ENCODE data around the gene H1-8.

Gene H1-8

DNA sequence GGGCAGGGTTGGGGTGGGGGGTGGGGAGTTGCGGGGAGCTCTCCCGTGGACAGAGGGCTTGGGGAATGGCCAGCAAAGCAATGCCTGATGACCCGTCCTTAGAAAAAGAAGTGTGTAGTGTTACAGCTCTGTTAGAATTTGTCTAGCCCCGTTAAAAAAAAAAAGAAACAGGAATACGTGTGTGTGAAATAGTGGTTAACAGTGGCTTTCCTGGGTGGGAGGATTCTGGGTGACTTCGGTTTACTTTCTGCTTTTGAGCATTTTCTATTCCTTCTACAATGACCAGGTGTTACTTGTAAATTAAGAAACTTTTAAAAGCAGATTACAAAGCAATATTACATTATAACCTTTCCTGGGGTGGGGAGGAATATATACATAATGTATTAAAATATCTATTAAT is 25.0 kb downstream of the H1-8 start:
- no peaks in the 10 kb centered on the region for H4K20me1 ChIP-seq (ENCODE audit: low read depth, low read length)
- no peaks in the 10 kb centered on the region for H3F3A ChIP-seq (ENCODE audit: insufficient read depth)
- H3K27me3 ChIP-seq (ENCODE audit: low read length), result no peaks in the 10 kb centered on the region
- no peak overlapping the region for H2AFZ ChIP-seq (ENCODE audit: low read depth, low read length, severe bottlenecking)
- H3K79me2 ChIP-seq (ENCODE audit: insufficient read depth, low read length), result no peaks in the 10 kb centered on the region
- no peak overlapping the region for H3K9ac ChIP-seq (ENCODE audit: low read length)
- H3K4me2 ChIP-seq (ENCODE audit: low read depth, low read length, poor library complexity, severe bottlenecking), result no peak overlapping the region
- no peak overlapping the region for H3K4me3 ChIP-seq (ENCODE audit: insufficient read depth, low read length, poor library complexity, severe bottlenecking)
- no peak overlapping the region for H3K27ac ChIP-seq (ENCODE audit: low read depth, low read length)
- H3K9me2 ChIP-seq (replicated peaks; ENCODE audit: insufficient read depth, low read length), result no peaks in the 10 kb centered on the region
- no peaks in the 10 kb centered on the region for H3K9me3 ChIP-seq (ENCODE audit: insufficient read depth, low read length)
- TF ChIP-seq, protein P1, sequence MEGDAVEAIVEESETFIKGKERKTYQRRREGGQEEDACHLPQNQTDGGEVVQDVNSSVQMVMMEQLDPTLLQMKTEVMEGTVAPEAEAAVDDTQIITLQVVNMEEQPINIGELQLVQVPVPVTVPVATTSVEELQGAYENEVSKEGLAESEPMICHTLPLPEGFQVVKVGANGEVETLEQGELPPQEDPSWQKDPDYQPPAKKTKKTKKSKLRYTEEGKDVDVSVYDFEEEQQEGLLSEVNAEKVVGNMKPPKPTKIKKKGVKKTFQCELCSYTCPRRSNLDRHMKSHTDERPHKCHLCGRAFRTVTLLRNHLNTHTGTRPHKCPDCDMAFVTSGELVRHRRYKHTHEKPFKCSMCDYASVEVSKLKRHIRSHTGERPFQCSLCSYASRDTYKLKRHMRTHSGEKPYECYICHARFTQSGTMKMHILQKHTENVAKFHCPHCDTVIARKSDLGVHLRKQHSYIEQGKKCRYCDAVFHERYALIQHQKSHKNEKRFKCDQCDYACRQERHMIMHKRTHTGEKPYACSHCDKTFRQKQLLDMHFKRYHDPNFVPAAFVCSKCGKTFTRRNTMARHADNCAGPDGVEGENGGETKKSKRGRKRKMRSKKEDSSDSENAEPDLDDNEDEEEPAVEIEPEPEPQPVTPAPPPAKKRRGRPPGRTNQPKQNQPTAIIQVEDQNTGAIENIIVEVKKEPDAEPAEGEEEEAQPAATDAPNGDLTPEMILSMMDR (IDR thresholded peaks at IDR 0.05; ENCODE audit: insufficient read depth, low read length, poor library complexity, severe bottlenecking), result no peak
- TF ChIP-seq EZH2phosphoT487 (conservative IDR thresholded peaks at IDR 0.05; ENCODE audit: low read length), result no peak
- no peaks in the 10 kb centered on the region for H3K36me3 ChIP-seq (ENCODE audit: low read length)

DNA sequence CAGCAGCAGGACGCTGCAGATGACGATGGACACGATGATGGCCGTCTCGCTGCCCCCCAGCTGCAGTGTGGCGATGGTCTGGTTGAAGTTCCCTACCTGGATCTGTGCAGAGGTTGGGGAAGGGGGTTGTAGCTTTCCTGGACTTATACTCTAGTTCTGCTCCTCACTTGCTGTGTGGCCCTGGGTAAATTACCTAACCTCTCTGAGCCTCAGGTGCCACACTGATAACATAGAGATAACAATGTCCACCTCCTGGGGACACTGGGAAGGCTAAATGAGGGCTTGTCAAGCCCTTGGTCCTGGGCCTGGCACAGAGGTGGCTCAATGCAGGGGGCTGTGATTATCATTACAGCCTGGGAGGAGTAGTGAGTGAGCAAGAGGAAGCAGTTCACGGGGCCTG is 26.9 kb downstream of the H1-8 start:
- H3K36me3 ChIP-seq (ENCODE audit: low read length), result no peaks in the 10 kb centered on the region
- H3K9me2 ChIP-seq (replicated peaks; ENCODE audit: insufficient read depth, low read length), result no peaks in the 10 kb centered on the region
- H3K79me2 ChIP-seq (ENCODE audit: insufficient read depth, low read length), result no peaks in the 10 kb centered on the region
- no peaks in the 10 kb centered on the region for H3K27me3 ChIP-seq (ENCODE audit: low read length)
- H2AFZ ChIP-seq (ENCODE audit: low read depth, low read length, severe bottlenecking), result no peak overlapping the region
- no peak for TF ChIP-seq EZH2phosphoT487 (conservative IDR thresholded peaks at IDR 0.05; ENCODE audit: low read length)
- H3K27ac ChIP-seq (ENCODE audit: low read depth, low read length), result no peak overlapping the region
- H3K9me3 ChIP-seq (ENCODE audit: insufficient read depth, low read length), result no peaks in the 10 kb centered on the region
- H3K4me2 ChIP-seq (ENCODE audit: low read depth, low read length, poor library complexity, severe bottlenecking), result no peak overlapping the region
- no peaks in the 10 kb centered on the region for H4K20me1 ChIP-seq (ENCODE audit: low read depth, low read length)
- H3K9ac ChIP-seq (ENCODE audit: low read length), result no peak overlapping the region
- no peaks in the 10 kb centered on the region for H3F3A ChIP-seq (ENCODE audit: insufficient read depth)
- no peak overlapping the region for H3K4me3 ChIP-seq (ENCODE audit: insufficient read depth, low read length, poor library complexity, severe bottlenecking)

DNA sequence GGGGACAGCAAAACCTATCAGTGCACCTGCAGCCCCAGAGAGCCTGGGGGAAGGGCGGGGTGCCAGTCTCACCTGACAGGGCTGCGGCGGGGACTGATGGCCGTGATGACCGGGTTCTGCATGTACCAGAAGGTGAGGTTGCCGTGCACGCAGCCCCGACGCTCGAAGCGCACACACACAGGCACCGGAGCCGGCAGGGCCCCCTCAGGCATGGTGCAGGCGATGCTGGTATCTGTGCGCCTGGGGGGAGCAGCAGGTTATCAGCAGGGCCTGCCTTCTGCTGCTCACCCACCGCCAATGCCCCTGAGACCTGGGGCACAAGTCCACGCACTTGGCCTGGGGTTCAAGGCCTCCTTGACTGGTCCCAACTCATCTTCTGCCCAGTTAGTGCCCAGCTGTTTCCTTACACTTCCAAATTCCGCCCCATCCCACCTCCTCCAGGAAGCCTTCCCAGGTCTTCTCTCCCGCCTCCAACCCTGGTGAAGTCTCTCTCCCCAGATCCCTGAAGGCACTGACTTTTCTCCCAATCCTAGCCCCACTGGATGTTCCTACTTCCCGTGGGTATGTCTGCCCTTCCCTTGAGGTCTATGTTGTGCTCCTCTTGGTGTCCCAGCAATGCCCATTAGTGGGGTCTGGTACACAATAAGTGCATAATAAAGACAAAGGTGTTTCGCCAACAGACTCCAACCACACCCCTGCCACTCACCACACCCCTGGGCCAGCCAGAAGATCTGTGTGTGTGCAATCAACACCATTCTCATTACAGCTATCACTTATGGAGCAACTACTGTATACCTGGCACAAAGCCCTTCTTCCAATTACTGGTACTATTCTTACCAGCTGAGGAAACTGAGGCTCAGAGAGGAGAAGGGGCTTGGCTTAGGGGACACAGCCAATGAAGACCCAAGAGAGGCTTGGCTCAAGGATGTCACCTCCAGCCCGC is 28.9 kb downstream of the H1-8 start:
- Histone ChIP-seq H3F3A (ENCODE audit: insufficient read depth) (no peaks in the 10 kb centered on the region), H3K9me2 (replicated peaks; ENCODE audit: insufficient read depth, low read length) (no peaks in the 10 kb centered on the region), H3K4me2 (ENCODE audit: low read depth, low read length, poor library complexity, severe bottlenecking) (no peak overlapping the region), H3K79me2 (ENCODE audit: insufficient read depth, low read length) (no peaks in the 10 kb centered on the region), H3K27ac (ENCODE audit: low read depth, low read length) (no peak overlapping the region), H3K27me3 (ENCODE audit: low read length) (no peaks in the 10 kb centered on the region), H2AFZ (ENCODE audit: low read depth, low read length, severe bottlenecking) (no peak overlapping the region), H3K4me3 (ENCODE audit: insufficient read depth, low read length, poor library complexity, severe bottlenecking) (no peak overlapping the region), H3K9me3 (ENCODE audit: insufficient read depth, low read length) (no peaks in the 10 kb centered on the region), H3K9ac (ENCODE audit: low read length) (no peak overlapping the region), H4K20me1 (ENCODE audit: low read depth, low read length) (no peaks in the 10 kb centered on the region), H3K36me3 (ENCODE audit: low read length) (no peaks in the 10 kb centered on the region)
- TF ChIP-seq, protein P1 (IDR thresholded peaks at IDR 0.05; ENCODE audit: insufficient read depth, low read length, poor library complexity, severe bottlenecking), result no peak
- TF ChIP-seq EZH2phosphoT487 (conservative IDR thresholded peaks at IDR 0.05; ENCODE audit: low read length), result no peak

DNA sequence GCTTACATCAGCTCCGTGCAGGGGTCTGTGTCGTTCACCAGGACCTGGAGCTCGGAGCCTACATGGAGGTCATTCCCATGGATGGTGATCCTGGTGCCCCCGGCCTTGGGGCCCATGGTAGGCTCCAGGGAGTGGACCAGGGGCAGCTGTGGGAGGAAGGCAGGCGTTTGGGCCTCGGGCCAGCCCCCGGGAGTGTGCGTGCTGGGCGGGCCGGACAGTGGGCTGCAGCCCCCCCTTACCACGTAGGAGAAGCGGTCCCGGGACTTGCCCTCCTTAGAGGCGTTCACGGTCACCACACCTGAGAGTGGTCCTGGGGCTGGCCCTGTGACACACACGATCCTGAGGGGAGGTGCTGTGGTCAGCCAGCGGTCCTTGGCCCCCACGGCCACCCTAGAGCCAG is 29.6 kb downstream of the H1-8 start:
- no peaks in the 10 kb centered on the region for H3K9me3 ChIP-seq (ENCODE audit: insufficient read depth, low read length)
- no peak for TF ChIP-seq EZH2phosphoT487 (conservative IDR thresholded peaks at IDR 0.05; ENCODE audit: low read length)
- TF ChIP-seq, protein P1 (IDR thresholded peaks at IDR 0.05; ENCODE audit: insufficient read depth, low read length, poor library complexity, severe bottlenecking), result no peak
- H3K4me3 ChIP-seq (ENCODE audit: insufficient read depth, low read length, poor library complexity, severe bottlenecking), result no peak overlapping the region
- H4K20me1 ChIP-seq (ENCODE audit: low read depth, low read length), result no peaks in the 10 kb centered on the region
- no peak overlapping the region for H3K9ac ChIP-seq (ENCODE audit: low read length)
- no peaks in the 10 kb centered on the region for H3K36me3 ChIP-seq (ENCODE audit: low read length)
- no peaks in the 10 kb centered on the region for H3K9me2 ChIP-seq (replicated peaks; ENCODE audit: insufficient read depth, low read length)
- H3F3A ChIP-seq (ENCODE audit: insufficient read depth), result no peaks in the 10 kb centered on the region
- no peak overlapping the region for H2AFZ ChIP-seq (ENCODE audit: low read depth, low read length, severe bottlenecking)
- H3K27me3 ChIP-seq (ENCODE audit: low read length), result no peaks in the 10 kb centered on the region
- no peaks in the 10 kb centered on the region for H3K79me2 ChIP-seq (ENCODE audit: insufficient read depth, low read length)
- H3K4me2 ChIP-seq (ENCODE audit: low read depth, low read length, poor library complexity, severe bottlenecking), result no peak overlapping the region
- H3K27ac ChIP-seq (ENCODE audit: low read depth, low read length), result no peak overlapping the region

Data from SU-DHL-6 (cell line).